ENCODE results near the gene DTD1. TPM values are rescaled to one million over a fixed set of nuclear protein-coding genes. Genes with fewer than 3 reads are reported as not detected.

The DTD1 gene
- total RNA-seq, 5 donors from 2014 or later (not counting 1 experiment from before 2014, with no cell fraction given): 15.5 to 24.9 (median 22.0) TPM

- Histone ChIP-seq H3K27me3 (replicated peaks in 1 of 2; ENCODE audit: control insufficient read depth in 2 of 2, extremely low read depth in 1 of 2, insufficient read depth in 2 of 2, low read length in 1 of 2) (no peaks in the 10 kb centered on the region), H3K4me1 (ENCODE audit: control insufficient read depth in 1 of 2, extremely low read depth in 1 of 2, insufficient read depth in 2 of 2, low read length in 2 of 2) (peaks cover 0 to 7% of the 10 kb centered on the region in 2 experiments), H3K27ac (ENCODE audit: low read length) (no peak overlapping the region), H3K9me3 (no peaks in the 10 kb centered on the region), H3K4me3 (ENCODE audit: control insufficient read depth in 1 of 2, extremely low read depth in 1 of 2, low read length in 1 of 2) (no peak overlapping the region), H3K36me3 (ENCODE audit: control insufficient read depth in 2 of 2, extremely low read depth in 1 of 2, insufficient read depth in 1 of 2, low read length in 1 of 2) (no peaks in the 10 kb centered on the region)
- ChIA-PET CTCF (no interaction called here), POLR2A (no interaction called here)
- ATAC-seq (replicated peaks in 1 of 4) (no peak), DNase-seq (no peak)
- H3K4me3 Mint-ChIP-seq: no peak overlapping the region
- no peak overlapping the region for H3K27ac Mint-ChIP-seq
- H3K36me3 Mint-ChIP-seq: peaks cover 48% of the 10 kb centered on the region
- H3K9me3 Mint-ChIP-seq: peaks cover 0 to 4% (median 0%) of the 10 kb centered on the region in 3 donors
- peaks cover 18 to 21% (median 20%) of the 10 kb centered on the region in 3 donors for H3K4me1 Mint-ChIP-seq
- H3K27me3 Mint-ChIP-seq: no peaks in the 10 kb centered on the region
- WGBS (ENCODE audit: insufficient coverage): 90% methylated on average over 1 of the region's 1 CpG
Observed at GRCh38 chr20:18722371-18722770, 134.5 kb downstream of the DTD1 start.

GRCh38 chr20:18724077-18724476 lies 136.2 kb downstream of the DTD1 start:
- H3K9me3 ChIP-seq: no peaks in the 10 kb centered on the region
- no peaks in the 10 kb centered on the region for H3K36me3 ChIP-seq (ENCODE audit: control insufficient read depth in 2 of 2, extremely low read depth in 1 of 2, insufficient read depth in 1 of 2, low read length in 1 of 2)
- H3K27me3 ChIP-seq (replicated peaks in 1 of 2; ENCODE audit: control insufficient read depth in 2 of 2, extremely low read depth in 1 of 2, insufficient read depth in 2 of 2, low read length in 1 of 2): no peaks in the 10 kb centered on the region
- ChIA-PET CTCF (no interaction called here), POLR2A (no interaction called here)
- DNase-seq (no peak), ATAC-seq (replicated peaks in 1 of 4) (no peak)
- Mint-ChIP-seq H3K36me3 (peaks cover 47% of the 10 kb centered on the region), H3K27ac (no peak overlapping the region), H3K4me3 (no peak overlapping the region), H3K27me3 (no peaks in the 10 kb centered on the region), H3K9me3 (peaks cover 0 to 4% (median 0%) of the 10 kb centered on the region in 3 donors), H3K4me1 (peaks cover 24 to 34% (median 26%) of the 10 kb centered on the region in 3 donors)
- no peak overlapping the region for H3K4me3 ChIP-seq (ENCODE audit: control insufficient read depth in 1 of 2, extremely low read depth in 1 of 2, low read length in 1 of 2)
- WGBS (ENCODE audit: insufficient coverage): no CpG with 5 or more reads among the region's 3 CpGs
- peaks cover 0 to 8% of the 10 kb centered on the region in 2 experiments for H3K4me1 ChIP-seq (ENCODE audit: control insufficient read depth in 1 of 2, extremely low read depth in 1 of 2, insufficient read depth in 2 of 2, low read length in 2 of 2)
- no peak overlapping the region for H3K27ac ChIP-seq (ENCODE audit: low read length)

GRCh38 chr20:18724788-18725464 lies 137.1 kb downstream of the DTD1 start:
- WGBS (ENCODE audit: insufficient coverage): 67% methylated on average over 2 of the region's 4 CpGs
- ChIA-PET POLR2A (no interaction called here), CTCF (no interaction called here)
- Histone ChIP-seq H3K9me3 (no peaks in the 10 kb centered on the region), H3K27me3 (replicated peaks in 1 of 2; ENCODE audit: control insufficient read depth in 2 of 2, extremely low read depth in 1 of 2, insufficient read depth in 2 of 2, low read length in 1 of 2) (no peaks in the 10 kb centered on the region), H3K36me3 (ENCODE audit: control insufficient read depth in 2 of 2, extremely low read depth in 1 of 2, insufficient read depth in 1 of 2, low read length in 1 of 2) (no peaks in the 10 kb centered on the region), H3K4me1 (ENCODE audit: control insufficient read depth in 1 of 2, extremely low read depth in 1 of 2, insufficient read depth in 2 of 2, low read length in 2 of 2) (peaks cover 0 to 8% of the 10 kb centered on the region in 2 experiments), H3K4me3 (ENCODE audit: control insufficient read depth in 1 of 2, extremely low read depth in 1 of 2, low read length in 1 of 2) (no peak overlapping the region), H3K27ac (ENCODE audit: low read length) (no peak overlapping the region)
- Mint-ChIP-seq H3K9me3 (peaks cover 0 to 2% (median 0%) of the 10 kb centered on the region in 3 donors), H3K27me3 (no peaks in the 10 kb centered on the region), H3K36me3 (peaks cover 41% of the 10 kb centered on the region), H3K27ac (no peak overlapping the region), H3K4me1 (peaks cover 26 to 40% (median 27%) of the 10 kb centered on the region in 3 donors), H3K4me3 (no peak overlapping the region)
- ATAC-seq (replicated peaks in 1 of 4) (no peak), DNase-seq (no peak)

- peaks cover 28% of the 10 kb centered on the region for H3K36me3 Mint-ChIP-seq
- WGBS (ENCODE audit: insufficient coverage): 85% methylated on average over 9 of the region's 9 CpGs
- H3K4me3 ChIP-seq (ENCODE audit: control insufficient read depth in 1 of 2, extremely low read depth in 1 of 2, low read length in 1 of 2): no peak overlapping the region
- DNase-seq (no peak), ATAC-seq (replicated peaks in 1 of 4) (no peak)
- H3K27ac ChIP-seq (ENCODE audit: low read length): no peak overlapping the region
- H3K27ac Mint-ChIP-seq: peak overlapping the region in 1 of 2 donors; percentile 2
- POLR2A ChIA-PET: no interaction called here
- no peak overlapping the region for H3K4me3 Mint-ChIP-seq
- CTCF ChIA-PET: no interaction called here
- no peaks in the 10 kb centered on the region for H3K36me3 ChIP-seq (ENCODE audit: control insufficient read depth in 2 of 2, extremely low read depth in 1 of 2, insufficient read depth in 1 of 2, low read length in 1 of 2)
- no peaks in the 10 kb centered on the region for H3K27me3 Mint-ChIP-seq
- peaks cover 0 to 8% of the 10 kb centered on the region in 2 experiments for H3K4me1 ChIP-seq (ENCODE audit: control insufficient read depth in 1 of 2, extremely low read depth in 1 of 2, insufficient read depth in 2 of 2, low read length in 2 of 2)
- H3K4me1 Mint-ChIP-seq: peaks cover 26 to 40% (median 28%) of the 10 kb centered on the region in 3 donors
- no peaks in the 10 kb centered on the region for H3K9me3 ChIP-seq
- no peaks in the 10 kb centered on the region for H3K9me3 Mint-ChIP-seq
- no peaks in the 10 kb centered on the region for H3K27me3 ChIP-seq (replicated peaks in 1 of 2; ENCODE audit: control insufficient read depth in 2 of 2, extremely low read depth in 1 of 2, insufficient read depth in 2 of 2, low read length in 1 of 2)
Observed at GRCh38 chr20:18727032-18727508, 139.2 kb downstream of the DTD1 start.

GRCh38 chr20:18728165-18728869 lies 140.5 kb downstream of the DTD1 start:
- Mint-ChIP-seq H3K4me3 (no peak overlapping the region), H3K27ac (no peak overlapping the region)

GRCh38 chr20:18728870-18729224 lies 141.0 kb downstream of the DTD1 start:
- Histone ChIP-seq H3K27ac (ENCODE audit: low read length) (no peak overlapping the region), H3K36me3 (ENCODE audit: control insufficient read depth in 2 of 2, extremely low read depth in 1 of 2, insufficient read depth in 1 of 2, low read length in 1 of 2) (no peaks in the 10 kb centered on the region), H3K4me3 (ENCODE audit: control insufficient read depth in 1 of 2, extremely low read depth in 1 of 2, low read length in 1 of 2) (no peak overlapping the region), H3K9me3 (no peaks in the 10 kb centered on the region), H3K4me1 (ENCODE audit: control insufficient read depth in 1 of 2, extremely low read depth in 1 of 2, insufficient read depth in 2 of 2, low read length in 2 of 2) (peaks cover 0 to 8% of the 10 kb centered on the region in 2 experiments), H3K27me3 (replicated peaks in 1 of 2; ENCODE audit: control insufficient read depth in 2 of 2, extremely low read depth in 1 of 2, insufficient read depth in 2 of 2, low read length in 1 of 2) (no peaks in the 10 kb centered on the region)
- no peak for ATAC-seq (replicated peaks in 1 of 4)
- H3K27me3 Mint-ChIP-seq: no peaks in the 10 kb centered on the region
- peaks cover 22% of the 10 kb centered on the region for H3K36me3 Mint-ChIP-seq
- H3K4me1 Mint-ChIP-seq: peaks cover 26 to 40% (median 28%) of the 10 kb centered on the region in 3 donors
- ChIA-PET POLR2A (no interaction called here), CTCF (no interaction called here)
- 96% methylated on average over 4 of the region's 5 CpGs for WGBS (ENCODE audit: insufficient coverage)
- no peak for DNase-seq
- no peak overlapping the region for H3K27ac Mint-ChIP-seq
- no peak overlapping the region for H3K4me3 Mint-ChIP-seq
- H3K9me3 Mint-ChIP-seq: no peaks in the 10 kb centered on the region

More at GRCh38 chr20:18728165-18728869, 140.5 kb downstream of the DTD1 start:
- Histone ChIP-seq H3K4me3 (ENCODE audit: control insufficient read depth in 1 of 2, extremely low read depth in 1 of 2, low read length in 1 of 2) (no peak overlapping the region), H3K27me3 (replicated peaks in 1 of 2; ENCODE audit: control insufficient read depth in 2 of 2, extremely low read depth in 1 of 2, insufficient read depth in 2 of 2, low read length in 1 of 2) (no peaks in the 10 kb centered on the region), H3K4me1 (ENCODE audit: control insufficient read depth in 1 of 2, extremely low read depth in 1 of 2, insufficient read depth in 2 of 2, low read length in 2 of 2) (peaks cover 0 to 8% of the 10 kb centered on the region in 2 experiments), H3K27ac (ENCODE audit: low read length) (no peak overlapping the region), H3K9me3 (no peaks in the 10 kb centered on the region), H3K36me3 (ENCODE audit: control insufficient read depth in 2 of 2, extremely low read depth in 1 of 2, insufficient read depth in 1 of 2, low read length in 1 of 2) (no peaks in the 10 kb centered on the region)
- CTCF ChIA-PET: no interaction called here
- peaks cover 26 to 40% (median 28%) of the 10 kb centered on the region in 3 donors for H3K4me1 Mint-ChIP-seq
- no peak for ATAC-seq (replicated peaks in 1 of 4)
- peaks cover 22% of the 10 kb centered on the region for H3K36me3 Mint-ChIP-seq
- no peaks in the 10 kb centered on the region for H3K9me3 Mint-ChIP-seq
- POLR2A ChIA-PET: no interaction called here
- WGBS (ENCODE audit: insufficient coverage): 63% methylated on average over 5 of the region's 8 CpGs
- DNase-seq: no peak
- H3K27me3 Mint-ChIP-seq: no peaks in the 10 kb centered on the region

Data from T-cell (primary cell).